HG03575 (cell line): Measurements from ENCODE around the gene GMPS.
"Not testable (repeated sequence)": the region's sequence is repeated elsewhere in the genome, so short reads cannot be mapped to it uniquely, and the experiment has no call there.

Experiments
- ATAC-seq: cut with Tn5 transposase; IDR thresholded peaks from one replicate; pipeline ENCODE4 v1.9.1; 2021; ENCODE audit not compliant: unreplicated experiment, insufficient number of reproducible peaks, low FRiP score; ENCODE audit errors: extremely low read depth

GMPS gene

GRCh38 chr3:155870133-155870944, at the start of gene GMPS:
Gene GMPS, plus strand, starts transcription at chr3:155870650. Its CDS starts 221 bp downstream, at chr3:155870871.
- peak; percentile 59 for ATAC-seq

GRCh38 chr3:155828490-155829098, 41.9 kb upstream of the GMPS start:
- ATAC-seq: not testable (repeated sequence)

- ATAC-seq: no peak
Observed at GRCh38 chr3:155835341-155836071, 34.9 kb upstream of the GMPS start.

- ATAC-seq: no peak
Observed at GRCh38 chr3:155843569-155843968, 26.9 kb upstream of the GMPS start.

GRCh38 chr3:155846119-155846518, 24.3 kb upstream of the GMPS start:
- no peak for ATAC-seq

- ATAC-seq: no peak
Observed at GRCh38 chr3:155847993-155848392, 22.5 kb upstream of the GMPS start.

- not testable (repeated sequence) for ATAC-seq
Observed at GRCh38 chr3:155849404-155849803, 21.0 kb upstream of the GMPS start.

GRCh38 chr3:155852341-155852740, 18.1 kb upstream of the GMPS start:
- ATAC-seq: no peak

GRCh38 chr3:155853214-155854140, 17.0 kb upstream of the GMPS start:
- no peak for ATAC-seq

GRCh38 chr3:155854141-155854940, 16.1 kb upstream of the GMPS start, which contains the start of gene SLC33A1:
Gene SLC33A1, minus strand, starts transcription at chr3:155854427. Its CDS starts 430 bp downstream, at chr3:155853997.
- peak; percentile 89 for ATAC-seq

- no peak for ATAC-seq
Observed at GRCh38 chr3:155859859-155860258, 10.6 kb upstream of the GMPS start.

- ATAC-seq: not testable (repeated sequence)
Observed at GRCh38 chr3:155860424-155860823, 10.0 kb upstream of the GMPS start.

- ATAC-seq: no peak
Observed at GRCh38 chr3:155861476-155862183, 8.8 kb upstream of the GMPS start.

- not testable (repeated sequence) for ATAC-seq
Observed at GRCh38 chr3:155862290-155862982, 8.0 kb upstream of the GMPS start.

- ATAC-seq: no peak
Observed at GRCh38 chr3:155863072-155863784, 7.2 kb upstream of the GMPS start.

GRCh38 chr3:155869691-155870090, 759 bp upstream of the GMPS start:
- no peak for ATAC-seq
